Subcutaneous abdominal adipose tissue (tissue), 5 donors: Measurements from ENCODE around the gene RDH14.

Experiments used
- H3K27ac ChIP-seq: one replicate; pipeline ENCODE4 v1.7.0; 2013; ENCODE audit warnings: low read depth, mild to moderate bottlenecking, inconsistent platforms, low read length, moderate library complexity
- H3K27me3 ChIP-seq, 5 donors: one replicate each; pipeline ENCODE4 v1.7.0; 2013; ENCODE audit warnings: low read length in 5 of 5, inconsistent platforms in 1 of 5; ENCODE audit not compliant: control insufficient read depth in 5 of 5, insufficient read depth in 4 of 5
- H3K36me3 ChIP-seq, 5 donors: one replicate each; pipeline ENCODE4 v1.7.0; 2013; ENCODE audit warnings: low read length in 5 of 5; ENCODE audit not compliant: control insufficient read depth in 5 of 5, insufficient read depth in 5 of 5
- H3K4me1 ChIP-seq, 5 donors: one replicate each; pipeline ENCODE4 v1.7.0; 2013; ENCODE audit warnings: low read length in 5 of 5, mild to moderate bottlenecking in 3 of 5, moderate library complexity in 1 of 5; ENCODE audit not compliant: control insufficient read depth in 5 of 5, insufficient read depth in 5 of 5
- H3K4me3 ChIP-seq, 5 donors: one replicate each; pipeline ENCODE4 v1.7.0; 2013; ENCODE audit warnings: low read length in 5 of 5, low read depth in 1 of 5
- H3K9ac ChIP-seq, 5 donors: one replicate each; pipeline ENCODE4 v1.7.0; 2013; ENCODE audit warnings: low read length in 5 of 5, mild to moderate bottlenecking in 4 of 5, moderate library complexity in 3 of 5
- H3K9me3 ChIP-seq, 5 donors: one replicate each; pipeline ENCODE4 v1.7.0; 2013; ENCODE audit warnings: low read length in 5 of 5; ENCODE audit not compliant: control insufficient read depth in 5 of 5
- donor health status: healthy.
- donor health status: healthy.
- donor health status: healthy.
- donor health status: healthy.
- donor health status: healthy.

The RDH14 gene

DNA sequence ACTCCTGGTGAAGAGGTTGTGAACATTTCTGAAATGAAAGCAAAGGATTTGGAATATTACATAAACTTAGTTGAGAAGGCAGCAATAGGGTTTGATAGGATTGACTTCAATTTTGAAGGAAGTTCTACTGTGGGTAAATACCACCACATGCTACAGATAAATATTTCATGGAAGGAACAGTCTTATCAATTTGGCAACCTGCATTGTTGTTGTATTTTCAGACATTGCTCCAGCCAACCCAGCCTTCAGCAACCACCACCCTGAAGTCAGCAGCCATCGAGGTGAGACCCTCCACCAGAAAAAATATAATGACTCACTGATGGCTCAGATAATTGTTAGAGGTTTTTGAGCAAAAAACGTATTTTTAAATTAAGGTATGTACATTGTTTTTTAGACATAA lies 10.0 kb downstream of the RDH14 start:
- Histone ChIP-seq H3K4me1 (peaks cover 0 to 4% (median 4%) of the 10 kb centered on the region in 5 donors), H3K4me3 (no peak overlapping the region), H3K36me3 (peaks cover 7 to 17% (median 11%) of the 10 kb centered on the region in 5 donors), H3K27me3 (no peaks in the 10 kb centered on the region), H3K27ac (no peak overlapping the region), H3K9me3 (no peaks in the 10 kb centered on the region), H3K9ac (no peak overlapping the region)

DNA sequence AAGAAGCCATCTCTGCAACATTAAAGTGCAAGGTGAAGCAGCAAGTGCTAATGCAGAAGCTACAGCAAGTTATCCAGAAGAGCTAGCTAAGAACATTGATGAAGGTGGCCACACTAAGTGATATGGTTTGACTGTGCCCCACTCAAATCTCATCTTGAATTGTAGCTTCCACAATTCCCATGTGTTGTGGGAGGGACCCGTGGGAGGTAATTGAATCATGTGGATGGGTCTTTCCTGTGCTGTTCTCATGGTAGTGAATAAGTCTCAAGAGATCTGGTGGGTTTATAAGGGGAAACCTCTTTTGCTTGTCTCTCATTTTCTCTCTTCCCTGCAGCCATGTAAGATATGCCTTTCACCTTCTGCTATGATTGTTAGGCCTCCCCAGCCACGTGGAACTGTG lies 11.4 kb downstream of the RDH14 start:
- Histone ChIP-seq H3K4me1 (peaks cover 0 to 4% (median 4%) of the 10 kb centered on the region in 5 donors), H3K27me3 (no peaks in the 10 kb centered on the region), H3K27ac (no peak overlapping the region), H3K4me3 (no peak overlapping the region), H3K36me3 (peaks cover 0 to 4% (median 0%) of the 10 kb centered on the region in 5 donors), H3K9me3 (no peaks in the 10 kb centered on the region), H3K9ac (no peak overlapping the region)

DNA sequence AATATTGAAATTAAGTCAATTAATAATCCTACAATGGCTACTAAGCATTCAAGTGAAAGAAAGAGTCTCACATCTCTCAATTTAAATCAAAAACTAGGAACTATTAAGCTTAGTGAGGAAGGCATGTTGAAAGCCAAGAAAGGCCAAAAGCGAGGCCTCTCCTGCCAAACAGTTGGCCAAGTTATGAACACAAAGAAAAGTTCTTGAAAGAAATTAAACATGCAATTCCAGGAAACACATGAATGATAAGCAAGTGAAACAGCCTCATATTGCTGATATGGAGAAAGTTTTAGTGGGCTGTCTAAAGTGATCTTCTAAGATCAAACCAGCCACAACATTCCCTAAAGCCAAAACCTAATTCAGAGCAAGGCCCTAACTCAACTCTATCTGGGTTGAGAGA lies 11.8 kb downstream of the RDH14 start:
- Histone ChIP-seq H3K9me3 (no peaks in the 10 kb centered on the region), H3K27me3 (no peaks in the 10 kb centered on the region), H3K27ac (no peak overlapping the region), H3K9ac (no peak overlapping the region), H3K4me3 (no peak overlapping the region), H3K4me1 (peaks cover 0 to 4% (median 4%) of the 10 kb centered on the region in 5 donors), H3K36me3 (no peaks in the 10 kb centered on the region)

DNA sequence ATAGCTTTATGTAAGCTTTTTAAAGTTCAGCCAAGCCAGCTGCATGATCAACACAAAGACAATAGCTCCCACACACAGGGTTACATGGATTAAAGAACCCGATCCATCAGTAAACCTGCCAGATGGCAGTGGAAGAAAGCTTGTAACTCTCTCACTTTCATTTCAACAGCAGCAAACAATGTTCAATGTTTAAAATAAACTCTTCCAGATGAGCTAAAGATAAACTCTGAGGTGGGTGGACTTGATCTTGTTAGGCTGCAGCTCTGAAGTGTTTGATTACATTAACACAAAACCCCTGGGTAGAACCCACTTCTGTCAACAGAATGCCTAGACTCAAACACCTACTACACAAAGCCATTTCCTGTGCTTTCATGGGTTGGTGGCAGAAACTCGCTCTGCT lies 13.9 kb downstream of the RDH14 start:
- Histone ChIP-seq H3K27ac (no peak overlapping the region), H3K4me3 (no peak overlapping the region), H3K36me3 (no peaks in the 10 kb centered on the region), H3K27me3 (no peaks in the 10 kb centered on the region), H3K9me3 (no peaks in the 10 kb centered on the region), H3K4me1 (peaks cover 0 to 4% (median 4%) of the 10 kb centered on the region in 5 donors), H3K9ac (no peak overlapping the region)

DNA sequence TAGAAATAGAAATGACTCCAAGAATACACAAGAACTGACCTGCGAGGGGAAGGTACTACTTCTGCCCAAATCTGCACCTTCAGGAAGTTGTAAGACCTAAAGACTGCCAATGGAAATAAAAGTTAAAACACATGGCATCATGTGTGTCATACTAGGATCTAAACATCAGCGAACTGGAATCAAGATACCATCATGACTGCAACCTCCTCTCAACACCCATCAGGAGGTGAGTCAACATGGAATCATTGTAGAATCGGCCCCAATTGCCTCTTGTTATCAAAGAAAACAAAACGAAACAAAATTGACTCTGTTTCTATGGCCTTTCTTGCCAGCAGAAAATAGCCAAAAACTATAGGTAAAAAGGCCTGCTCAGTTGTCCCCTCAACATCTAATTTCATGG lies 15.1 kb downstream of the RDH14 start:
- Histone ChIP-seq H3K4me1 (peaks cover 0 to 4% (median 4%) of the 10 kb centered on the region in 5 donors), H3K9me3 (no peaks in the 10 kb centered on the region), H3K4me3 (no peak overlapping the region), H3K27ac (no peak overlapping the region), H3K27me3 (no peaks in the 10 kb centered on the region), H3K36me3 (no peaks in the 10 kb centered on the region), H3K9ac (no peak overlapping the region)

DNA sequence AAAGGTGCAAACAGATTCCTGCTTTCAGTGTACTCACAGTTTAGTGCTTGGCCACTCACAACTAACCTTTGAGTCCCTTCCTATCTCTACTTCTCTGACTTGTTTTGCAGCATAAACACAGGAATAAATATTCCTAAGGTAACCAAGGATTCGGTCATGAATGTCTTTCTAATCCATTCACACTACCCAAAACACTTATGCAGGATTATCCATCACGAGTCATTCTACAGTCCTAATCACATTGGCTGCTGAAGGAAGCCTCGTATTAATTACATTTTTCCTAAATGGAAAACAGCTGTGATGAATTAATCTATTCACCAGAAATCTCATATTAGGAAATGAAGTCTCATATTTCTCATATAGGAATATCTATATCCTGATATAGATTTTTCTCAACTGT lies 16.3 kb downstream of the RDH14 start:
- Histone ChIP-seq H3K4me1 (peaks cover 0 to 4% (median 4%) of the 10 kb centered on the region in 5 donors), H3K4me3 (no peak overlapping the region), H3K27ac (no peak overlapping the region), H3K9me3 (no peaks in the 10 kb centered on the region), H3K9ac (no peak overlapping the region), H3K27me3 (no peaks in the 10 kb centered on the region), H3K36me3 (no peaks in the 10 kb centered on the region)

DNA sequence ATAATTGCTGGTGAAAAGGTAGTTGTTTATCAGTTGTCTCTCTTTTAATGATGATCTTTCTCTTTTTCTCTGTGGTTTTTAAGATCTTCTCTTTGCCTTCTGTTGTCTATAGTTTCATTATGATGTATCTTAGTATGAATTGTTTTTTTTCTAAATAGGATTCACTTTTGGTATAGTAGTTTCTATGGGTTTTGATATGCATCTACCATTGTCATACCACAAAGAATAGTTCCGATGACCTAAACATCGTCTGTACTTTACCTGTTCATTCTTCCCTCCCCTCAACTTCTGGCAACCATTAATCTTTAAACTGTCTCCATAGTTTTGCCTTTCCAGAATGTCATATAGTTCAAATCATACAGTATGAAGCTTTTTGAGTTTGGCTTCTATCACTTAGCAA lies 19.6 kb downstream of the RDH14 start:
- Histone ChIP-seq H3K27ac (no peak overlapping the region), H3K27me3 (no peaks in the 10 kb centered on the region), H3K4me1 (no peaks in the 10 kb centered on the region), H3K9me3 (no peaks in the 10 kb centered on the region), H3K36me3 (no peaks in the 10 kb centered on the region), H3K9ac (no peak overlapping the region), H3K4me3 (no peak overlapping the region)

DNA sequence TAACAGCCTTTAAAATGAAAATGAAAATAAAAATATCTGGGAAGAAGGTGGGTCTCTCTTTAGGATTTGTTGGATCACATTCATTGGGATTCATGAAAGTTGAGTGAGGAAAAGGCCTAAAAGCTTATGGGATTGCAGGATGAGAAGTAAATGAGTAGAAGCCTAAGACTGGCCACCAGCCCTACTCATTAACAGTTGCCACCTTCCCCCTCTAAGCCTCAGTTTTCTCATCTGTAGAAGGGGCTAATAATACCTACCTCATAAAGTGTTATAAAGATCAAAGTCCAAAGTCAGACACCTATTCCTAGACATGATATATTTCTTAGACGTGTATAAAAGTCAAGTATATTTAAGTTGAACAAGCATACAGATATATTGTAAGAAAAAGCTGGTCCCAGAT lies 23.8 kb downstream of the RDH14 start:
- Histone ChIP-seq H3K4me3 (no peak overlapping the region), H3K27me3 (no peaks in the 10 kb centered on the region), H3K27ac (no peak overlapping the region), H3K36me3 (no peaks in the 10 kb centered on the region), H3K9ac (no peak overlapping the region), H3K4me1 (no peaks in the 10 kb centered on the region), H3K9me3 (no peaks in the 10 kb centered on the region)

DNA sequence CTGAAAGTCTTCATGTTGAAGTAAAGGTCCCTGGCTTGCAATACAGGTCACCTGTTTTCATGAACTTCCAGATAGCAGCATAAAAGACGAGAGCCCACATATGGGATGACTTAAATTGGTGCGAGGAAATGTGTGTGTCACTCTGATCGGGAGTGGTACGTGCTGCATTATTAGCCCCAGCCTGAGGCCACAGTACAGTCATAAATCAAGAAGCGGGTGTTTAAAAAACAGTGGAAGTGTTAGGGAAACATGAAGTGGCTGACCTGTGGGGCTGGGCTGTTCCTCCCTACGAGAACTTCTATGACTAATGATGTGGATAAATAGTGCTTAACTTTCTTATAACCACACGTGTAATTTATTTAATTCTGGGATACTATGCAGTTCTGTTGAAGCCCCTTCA lies 24.4 kb downstream of the RDH14 start:
- no peaks in the 10 kb centered on the region for H3K27me3 ChIP-seq
- H3K9me3 ChIP-seq = no peaks in the 10 kb centered on the region
- H3K27ac ChIP-seq = no peak overlapping the region
- H3K36me3 ChIP-seq = no peaks in the 10 kb centered on the region
- H3K4me1 ChIP-seq = no peaks in the 10 kb centered on the region
- no peak overlapping the region for H3K9ac ChIP-seq
- no peak overlapping the region for H3K4me3 ChIP-seq

DNA sequence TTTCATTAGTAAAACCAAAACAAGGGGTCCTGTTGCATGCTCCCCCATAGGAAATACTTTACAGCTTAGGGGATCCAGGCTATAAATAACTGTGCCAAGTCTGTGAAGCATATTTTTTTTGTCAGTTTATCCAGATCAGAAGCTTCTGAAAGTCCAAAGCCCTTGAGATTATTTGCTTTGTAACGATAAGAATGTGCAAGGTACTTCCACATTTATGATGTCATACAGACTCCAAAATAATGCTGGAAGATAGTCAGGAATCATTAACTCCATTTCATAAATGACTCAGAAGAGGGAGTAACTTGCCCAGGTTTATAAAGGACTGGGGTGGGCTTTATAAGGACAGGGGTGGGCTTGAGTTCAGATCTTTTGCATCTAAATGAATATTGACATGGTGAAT lies 29.3 kb downstream of the RDH14 start:
- no peaks in the 10 kb centered on the region for H3K4me1 ChIP-seq
- no peaks in the 10 kb centered on the region for H3K27me3 ChIP-seq
- no peaks in the 10 kb centered on the region for H3K9me3 ChIP-seq
- H3K27ac ChIP-seq = no peak overlapping the region
- no peaks in the 10 kb centered on the region for H3K36me3 ChIP-seq
- H3K9ac ChIP-seq = no peak overlapping the region
- no peak overlapping the region for H3K4me3 ChIP-seq

DNA sequence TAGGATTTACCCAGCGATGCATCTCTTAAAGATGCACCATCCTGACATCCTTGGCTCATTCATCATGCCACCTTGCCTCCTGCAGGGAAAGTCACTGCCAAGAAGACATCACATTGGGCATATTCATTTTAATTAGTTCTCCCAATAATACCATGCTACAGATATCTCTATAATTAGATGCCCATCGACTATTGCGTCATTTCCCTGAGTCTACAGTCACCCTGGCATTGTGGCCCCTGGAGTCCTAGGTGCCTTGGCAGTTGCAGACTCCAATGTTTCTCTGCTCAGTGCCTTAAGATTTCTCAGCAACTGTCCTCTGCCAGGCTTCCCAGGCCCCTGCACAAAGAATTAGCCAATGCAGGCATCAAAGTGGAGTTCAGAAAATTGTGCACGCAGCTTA lies 32.6 kb downstream of the RDH14 start:
- no peaks in the 10 kb centered on the region for H3K9me3 ChIP-seq
- no peak overlapping the region for H3K27ac ChIP-seq
- H3K36me3 ChIP-seq = no peaks in the 10 kb centered on the region
- no peak overlapping the region for H3K9ac ChIP-seq
- H3K27me3 ChIP-seq = no peaks in the 10 kb centered on the region
- H3K4me3 ChIP-seq = no peak overlapping the region
- no peaks in the 10 kb centered on the region for H3K4me1 ChIP-seq
